SKM-1 (cell line): ENCODE data around the gene HRG.
"Not testable (repeated sequence)": the region's sequence is repeated elsewhere in the genome, so short reads cannot be mapped to it uniquely, and the experiment has no call there.

Source experiments
- DNase-seq: peaks from one replicate; lab custom pipeline; 2025; ENCODE audit not compliant: unreplicated experiment; lab: John Stamatoyannopoulos, UW

The HRG gene

GRCh38 chr3:186678604-186679003, 12.8 kb downstream of the HRG start:
- DNase-seq = no peak

GRCh38 chr3:186679151-186679550, 13.3 kb downstream of the HRG start:
- DNase-seq = no peak

- no peak for DNase-seq
These were observed 15.1 kb downstream of the HRG start for GRCh38 chr3:186680869-186681268.

GRCh38 chr3:186682812-186683211, 17.0 kb downstream of the HRG start:
- DNase-seq = no peak

GRCh38 chr3:186683979-186684378, 18.2 kb downstream of the HRG start:
- DNase-seq = no peak

GRCh38 chr3:186686475-186686874, 20.7 kb downstream of the HRG start:
- not testable (repeated sequence) for DNase-seq

GRCh38 chr3:186687120-186687651, 21.4 kb downstream of the HRG start:
- no peak for DNase-seq

- DNase-seq = not testable (repeated sequence)
These were observed 24.5 kb downstream of the HRG start for GRCh38 chr3:186690304-186690703.

- DNase-seq = no peak
These were observed 25.9 kb downstream of the HRG start for GRCh38 chr3:186691676-186692075.

GRCh38 chr3:186693843-186694242, 28.0 kb downstream of the HRG start:
- DNase-seq = no peak

- DNase-seq = no peak
These were observed 28.6 kb downstream of the HRG start for GRCh38 chr3:186694288-186695032.

- DNase-seq = no peak
These were observed 30.7 kb downstream of the HRG start for GRCh38 chr3:186696522-186696921.

GRCh38 chr3:186697510-186697909, 31.7 kb downstream of the HRG start:
- DNase-seq = no peak

- DNase-seq = no peak
These were observed 34.5 kb downstream of the HRG start for GRCh38 chr3:186700267-186700666.

- DNase-seq = not testable (repeated sequence)
These were observed 36.6 kb downstream of the HRG start for GRCh38 chr3:186702451-186702850.

- peak; percentile 4 for DNase-seq
These were observed 40.3 kb downstream of the HRG start for GRCh38 chr3:186705882-186706780.

- no peak for DNase-seq
These were observed 43.3 kb downstream of the HRG start for GRCh38 chr3:186708983-186709679.

GRCh38 chr3:186710694-186711093, 44.9 kb downstream of the HRG start:
- not testable (repeated sequence) for DNase-seq

- no peak for DNase-seq
These were observed 47.7 kb downstream of the HRG start for GRCh38 chr3:186713499-186713898.

GRCh38 chr3:186717039-186717457, 51.2 kb downstream of the HRG start, which contains the start of gene KNG1:
Gene KNG1 (plus strand): TSS chr3:186717359. CDS start chr3:186717543, 184 bp downstream.
- DNase-seq = no peak
